Activated CD8-positive, alpha-beta T cell treated with anti-CD3 and anti-CD28 coated beads for 36 hours (primary cell): ENCODE measurements around the gene GRID2. TPM values are rescaled to one million over a fixed set of nuclear protein-coding genes. Genes with fewer than 3 reads are reported as not detected.
"Not testable (repeated sequence)": the region's sequence is repeated elsewhere in the genome, so short reads cannot be mapped to it uniquely, and the experiment has no call there.

Source experiments
- ATAC-seq: fragments of 200-7000 bp; cut with Tn5 transposase; one replicate; pipeline ENCODE4 v1.10.0; 2021; ENCODE audit warnings: mild to moderate bottlenecking, moderate library complexity
- CTCF ChIA-PET: fragments of 350-600 bp; sonication (Branson Sonifier 250); formaldehyde crosslinking; loops from one replicate; lab custom pipeline; 2021; ENCODE audit warnings: antibody characterized with exemption; lab: Charles Lee
- POLR2A ChIA-PET: fragments of 350-600 bp; sonication (Branson Sonifier 250); formaldehyde crosslinking; loops from one replicate; lab custom pipeline; 2021; ENCODE audit warnings: antibody characterized with exemption; lab: Charles Lee
- DNase-seq: peaks from one replicate; pipeline ENCODE4 v3.0.0-alpha.2; 2020
- H3K27ac Mint-ChIP-seq: one replicate; pipeline ENCODE4 v1.8.0; 2021; ENCODE audit warnings: mild to moderate bottlenecking, mixed read lengths
- H3K27me3 Mint-ChIP-seq: one replicate; pipeline ENCODE4 v1.8.0; 2021; ENCODE audit warnings: mixed read lengths
- H3K36me3 Mint-ChIP-seq: one replicate; pipeline ENCODE4 v1.8.0; 2021; ENCODE audit warnings: low read depth, mixed read lengths
- H3K4me1 Mint-ChIP-seq: one replicate; pipeline ENCODE4 v1.8.0; 2021; ENCODE audit warnings: low read depth, mixed read lengths
- H3K4me3 Mint-ChIP-seq: one replicate; pipeline ENCODE4 v1.8.0; 2021; ENCODE audit warnings: mild to moderate bottlenecking, moderate library complexity, mixed read lengths
- H3K9me3 Mint-ChIP-seq: one replicate; pipeline ENCODE4 v1.8.0; 2021; ENCODE audit warnings: mixed read lengths
- CTCF ChIP-seq: fragments of 200-600 bp; IDR thresholded peaks from one replicate; pipeline ENCODE4 v1.8.0; 2022; ENCODE audit warnings: antibody characterized with exemption, mild to moderate bottlenecking
- intact Hi-C: fragments of 100-400 bp; cut with micrococcal nuclease; formaldehyde crosslinking; loops from one replicate; pipeline ENCODE4 v1.10.0; 2022
- total RNA-seq, 2 experiments: library from RNA; stranded (reverse); gene quantifications; one replicate each; pipeline ENCODE4 v1.2.3, GENCODE V29; 2021

GRID2 gene
- total RNA-seq, 2 experiments from 2014 or later: not detected

DNA sequence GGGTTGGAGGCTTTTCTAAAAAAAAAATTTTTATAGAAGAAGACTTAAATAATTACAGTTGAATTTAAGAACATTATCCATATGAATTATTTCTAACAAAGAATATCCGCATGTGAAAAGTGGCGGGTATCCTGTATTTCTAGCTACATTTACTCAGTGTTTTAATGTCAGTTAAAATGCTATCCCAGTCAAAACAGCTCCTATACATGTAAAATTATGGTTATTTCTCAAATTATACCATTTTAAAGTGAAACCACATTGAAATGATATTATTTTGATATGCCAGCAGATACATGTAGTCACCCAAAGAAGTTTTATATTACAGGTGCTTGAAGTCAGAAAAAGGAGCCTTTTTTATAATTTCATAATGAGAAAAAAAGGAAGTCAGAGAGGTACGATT, 1356.3 kb downstream of the GRID2 start:
- Mint-ChIP-seq H3K36me3 (no peaks in the 10 kb centered on the region), H3K9me3 (no peaks in the 10 kb centered on the region), H3K27me3 (no peaks in the 10 kb centered on the region), H3K4me3 (no peak overlapping the region), H3K4me1 (no peaks in the 10 kb centered on the region), H3K27ac (no peak overlapping the region)
- ChIA-PET POLR2A (no interaction called here), CTCF (no interaction called here)
- intact Hi-C loops: no loop called here
- TF ChIP-seq CTCF: no peak
- DNase-seq: no peak
- no peak for ATAC-seq

DNA sequence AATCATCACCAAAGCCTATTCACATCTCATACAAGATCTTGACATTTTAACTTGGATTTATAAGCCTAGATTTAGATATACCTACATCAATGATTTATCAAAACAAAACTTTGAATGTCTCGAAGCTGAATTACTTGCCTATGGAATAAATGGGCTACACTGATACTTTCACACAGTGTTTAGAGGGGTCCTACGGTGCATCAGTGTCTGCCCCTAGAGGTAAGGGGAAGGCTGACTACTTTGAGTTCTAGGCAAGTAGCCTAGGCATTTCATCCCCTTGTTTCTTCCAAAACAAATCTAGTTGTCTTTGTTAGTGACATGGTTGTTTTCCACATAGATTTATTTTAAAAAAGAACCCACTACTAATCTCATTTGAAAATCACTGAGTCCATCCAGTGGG, 1366.7 kb downstream of the GRID2 start:
- H3K9me3 Mint-ChIP-seq: peaks cover 4% of the 10 kb centered on the region
- H3K27ac Mint-ChIP-seq: no peak overlapping the region
- H3K4me1 Mint-ChIP-seq: no peaks in the 10 kb centered on the region
- CTCF ChIA-PET: no interaction called here
- DNase-seq: no peak
- H3K36me3 Mint-ChIP-seq: no peaks in the 10 kb centered on the region
- no peak for ATAC-seq
- intact Hi-C loops: no loop called here
- no peak for TF ChIP-seq CTCF
- POLR2A ChIA-PET: no interaction called here
- H3K4me3 Mint-ChIP-seq: no peak overlapping the region
- H3K27me3 Mint-ChIP-seq: no peaks in the 10 kb centered on the region

GRCh38 chr4:93671093-93671492, 1367.3 kb downstream of the GRID2 start:
- Mint-ChIP-seq H3K9me3 (peaks cover 4% of the 10 kb centered on the region), H3K27ac (no peak overlapping the region), H3K27me3 (no peaks in the 10 kb centered on the region), H3K4me1 (no peaks in the 10 kb centered on the region), H3K36me3 (no peaks in the 10 kb centered on the region), H3K4me3 (no peak overlapping the region)
- ATAC-seq (no peak), DNase-seq (no peak)
- intact Hi-C loops: no loop called here
- TF ChIP-seq CTCF: no peak
- ChIA-PET CTCF (no interaction called here), POLR2A (no interaction called here)

GRCh38 chr4:93676937-93677336, 1373.2 kb downstream of the GRID2 start:
- intact Hi-C loops: not testable (repeated sequence)

DNA sequence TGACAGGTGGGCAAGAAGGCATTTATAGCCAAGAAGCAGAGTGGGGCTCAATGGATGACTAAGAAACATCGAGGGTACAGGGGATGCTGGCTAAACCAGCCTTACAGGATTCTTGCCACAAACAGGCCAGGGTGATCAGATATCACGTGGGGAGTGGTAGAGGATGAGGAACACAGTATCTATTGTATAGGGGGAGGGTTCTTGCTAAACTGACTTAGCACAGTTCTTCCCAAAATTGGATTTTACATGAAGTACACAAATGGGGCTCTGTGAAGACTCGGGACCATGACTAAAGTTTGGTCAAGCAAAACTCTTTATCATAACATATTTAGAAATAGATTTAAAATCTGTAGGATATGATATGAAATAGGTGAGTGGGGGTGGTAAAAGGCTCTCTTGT, 1380.8 kb downstream of the GRID2 start:
- no peaks in the 10 kb centered on the region for H3K9me3 Mint-ChIP-seq
- ChIA-PET CTCF (no interaction called here), POLR2A (no interaction called here)
- no peaks in the 10 kb centered on the region for H3K4me1 Mint-ChIP-seq
- no peak for DNase-seq
- no peaks in the 10 kb centered on the region for H3K36me3 Mint-ChIP-seq
- no peaks in the 10 kb centered on the region for H3K27me3 Mint-ChIP-seq
- no peak overlapping the region for H3K27ac Mint-ChIP-seq
- H3K4me3 Mint-ChIP-seq: no peak overlapping the region
- no peak for ATAC-seq
- no peak for TF ChIP-seq CTCF
- intact Hi-C loops: no loop called here

More at GRCh38 chr4:93676937-93677336, 1373.2 kb downstream of the GRID2 start:
- H3K9me3 Mint-ChIP-seq, ATAC-seq, H3K36me3 Mint-ChIP-seq, H3K4me3 Mint-ChIP-seq, H3K27me3 Mint-ChIP-seq, POLR2A ChIA-PET, H3K27ac Mint-ChIP-seq, H3K4me1 Mint-ChIP-seq, DNase-seq, CTCF ChIA-PET: not testable (repeated sequence)

- ChIA-PET POLR2A (no interaction called here), CTCF (no interaction called here)
- Mint-ChIP-seq H3K36me3 (no peaks in the 10 kb centered on the region), H3K9me3 (no peaks in the 10 kb centered on the region), H3K27me3 (no peaks in the 10 kb centered on the region), H3K4me3 (no peak overlapping the region), H3K27ac (no peak overlapping the region), H3K4me1 (no peaks in the 10 kb centered on the region)
- intact Hi-C loops: no loop called here
- no peak for TF ChIP-seq CTCF
- DNase-seq (no peak), ATAC-seq (no peak)
These were observed 1383.5 kb downstream of the GRID2 start for GRCh38 chr4:93687304-93687703.
